Gastroesophageal sphincter (tissue), 4 donors: ENCODE measurements around the gene FBXO44. TPM values are rescaled to one million over a fixed set of nuclear protein-coding genes. Genes with fewer than 3 reads are reported as not detected.

ENCODE experiments used
- ATAC-seq: fragments of 150-250 bp; one replicate; pipeline ENCODE4 v1.9.1; 2016; ENCODE audit warnings: mild to moderate bottlenecking, moderate library complexity
- H3K27ac ChIP-seq, 4 donors: fragments of 200-600 bp; sonication (generic) in 3 of 4; 1 replicate in 3 of 4; 2 replicates in 1 of 4; pipeline ENCODE4 v1.5.1; 2016 to 2019
- H3K27me3 ChIP-seq: fragments of 200-600 bp; sonication (generic); one replicate; pipeline ENCODE4 v1.5.1; 2019
- H3K36me3 ChIP-seq, 2 donors: fragments of 200-600 bp; sonication (generic); one replicate each; pipeline ENCODE4 v1.5.1; 2019; ENCODE audit warnings: control low read depth in 1 of 2
- H3K4me1 ChIP-seq, 3 donors: fragments of 200-600 bp; sonication (generic); 1 replicate in 2 of 3; 2 replicates in 1 of 3; pipeline ENCODE4 v1.5.1; 2016 to 2019; ENCODE audit warnings: control low read depth in 2 of 3
- H3K4me3 ChIP-seq, 2 donors: fragments of 200-600 bp; sonication (generic); one replicate each; pipeline ENCODE4 v1.5.1; 2019; ENCODE audit warnings: mild to moderate bottlenecking in 1 of 2, moderate library complexity in 1 of 2
- H3K9me3 ChIP-seq, 3 donors: fragments of 200-600 bp; sonication (generic); one replicate each; pipeline ENCODE4 v1.5.1; 2017 to 2019; ENCODE audit warnings: control low read depth in 2 of 3
- EP300 ChIP-seq: sonication (generic); formaldehyde crosslinking; IDR thresholded peaks from one replicate; pipeline ENCODE4 v1.6.1; 2017; ENCODE audit warnings: antibody characterized with exemption, mild to moderate bottlenecking
- POLR2A ChIP-seq, 2 donors: fragments of 450-650 bp; IDR thresholded peaks; one replicate each; pipeline ENCODE4 v1.6.1; 2017; ENCODE audit warnings: antibody characterized with exemption in 2 of 2, mild to moderate bottlenecking in 2 of 2, moderate library complexity in 1 of 2
- POLR2AphosphoS5 ChIP-seq: sonication (generic); formaldehyde crosslinking; IDR thresholded peaks from one replicate; pipeline ENCODE4 v1.6.1; 2017; ENCODE audit warnings: antibody characterized with exemption
- WGBS, 2 donors: methylation state at CpG; one replicate each; pipeline ENCODE4 v1.1.5; 2018; ENCODE audit warnings: low coverage in 1 of 2; 5-methylcytosine and 5-hydroxymethylcytosine counted together
- total RNA-seq, 4 donors: library from RNA; depleted of rRNA; stranded (reverse); fragments of >200 nt; gene quantifications; one replicate each; pipeline ENCODE4 v1.1.0, GENCODE V29; 2016
- TF ChIP-seq, protein P1 (sequence below), 4 experiments: fragments of 200-600 bp in 2 of 4; fragments of 450-650 bp in 2 of 4; sonication (generic) in 1 of 4; IDR thresholded peaks; one replicate each; pipeline ENCODE4 v1.5.1; 2017 to 2019; ENCODE audit warnings: antibody characterized with exemption in 4 of 4, mild to moderate bottlenecking in 2 of 4, moderate library complexity in 2 of 4

FBXO44 gene
- total RNA-seq, 4 donors from 2014 or later: 10.5 to 22.9 (median 17.2) TPM

DNA sequence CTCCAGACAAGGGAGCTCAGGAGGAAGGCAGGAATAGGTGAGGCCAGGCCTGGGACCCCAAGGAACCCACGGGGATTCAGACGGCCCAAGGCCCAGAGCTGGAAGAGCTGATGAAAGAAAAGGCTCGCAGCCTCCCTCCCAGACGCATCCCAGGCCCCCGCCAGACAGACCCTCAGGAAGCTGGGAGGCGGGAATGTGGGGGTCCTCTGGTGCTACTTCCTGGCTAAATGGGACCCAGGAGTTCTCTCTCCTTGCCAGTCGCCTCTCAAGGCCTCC lies 878 bp upstream of the FBXO44 start:
- Histone ChIP-seq H3K27ac (peak overlapping the region in 3 of 4 donors; percentile 70 to 84 (median 74)), H3K36me3 (peaks cover 0 to 27% of the 10 kb centered on the region in 2 donors), H3K9me3 (no peaks in the 10 kb centered on the region), H3K4me1 (peaks cover 5 to 49% (median 19%) of the 10 kb centered on the region in 3 donors), H3K4me3 (peak overlapping the region; percentile 55 to 89), H3K27me3 (peaks cover 22% of the 10 kb centered on the region)
- no CpG with 5 or more reads among the region's 7 CpGs for WGBS, 2 donors
- TF ChIP-seq POLR2A (IDR thresholded peaks at IDR 0.05): no peak
- no peak for TF ChIP-seq POLR2AphosphoS5
- TF ChIP-seq EP300: no peak
- TF ChIP-seq, protein P1, sequence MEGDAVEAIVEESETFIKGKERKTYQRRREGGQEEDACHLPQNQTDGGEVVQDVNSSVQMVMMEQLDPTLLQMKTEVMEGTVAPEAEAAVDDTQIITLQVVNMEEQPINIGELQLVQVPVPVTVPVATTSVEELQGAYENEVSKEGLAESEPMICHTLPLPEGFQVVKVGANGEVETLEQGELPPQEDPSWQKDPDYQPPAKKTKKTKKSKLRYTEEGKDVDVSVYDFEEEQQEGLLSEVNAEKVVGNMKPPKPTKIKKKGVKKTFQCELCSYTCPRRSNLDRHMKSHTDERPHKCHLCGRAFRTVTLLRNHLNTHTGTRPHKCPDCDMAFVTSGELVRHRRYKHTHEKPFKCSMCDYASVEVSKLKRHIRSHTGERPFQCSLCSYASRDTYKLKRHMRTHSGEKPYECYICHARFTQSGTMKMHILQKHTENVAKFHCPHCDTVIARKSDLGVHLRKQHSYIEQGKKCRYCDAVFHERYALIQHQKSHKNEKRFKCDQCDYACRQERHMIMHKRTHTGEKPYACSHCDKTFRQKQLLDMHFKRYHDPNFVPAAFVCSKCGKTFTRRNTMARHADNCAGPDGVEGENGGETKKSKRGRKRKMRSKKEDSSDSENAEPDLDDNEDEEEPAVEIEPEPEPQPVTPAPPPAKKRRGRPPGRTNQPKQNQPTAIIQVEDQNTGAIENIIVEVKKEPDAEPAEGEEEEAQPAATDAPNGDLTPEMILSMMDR (IDR thresholded peaks at IDR 0.05): no peak
- no peak for ATAC-seq

DNA sequence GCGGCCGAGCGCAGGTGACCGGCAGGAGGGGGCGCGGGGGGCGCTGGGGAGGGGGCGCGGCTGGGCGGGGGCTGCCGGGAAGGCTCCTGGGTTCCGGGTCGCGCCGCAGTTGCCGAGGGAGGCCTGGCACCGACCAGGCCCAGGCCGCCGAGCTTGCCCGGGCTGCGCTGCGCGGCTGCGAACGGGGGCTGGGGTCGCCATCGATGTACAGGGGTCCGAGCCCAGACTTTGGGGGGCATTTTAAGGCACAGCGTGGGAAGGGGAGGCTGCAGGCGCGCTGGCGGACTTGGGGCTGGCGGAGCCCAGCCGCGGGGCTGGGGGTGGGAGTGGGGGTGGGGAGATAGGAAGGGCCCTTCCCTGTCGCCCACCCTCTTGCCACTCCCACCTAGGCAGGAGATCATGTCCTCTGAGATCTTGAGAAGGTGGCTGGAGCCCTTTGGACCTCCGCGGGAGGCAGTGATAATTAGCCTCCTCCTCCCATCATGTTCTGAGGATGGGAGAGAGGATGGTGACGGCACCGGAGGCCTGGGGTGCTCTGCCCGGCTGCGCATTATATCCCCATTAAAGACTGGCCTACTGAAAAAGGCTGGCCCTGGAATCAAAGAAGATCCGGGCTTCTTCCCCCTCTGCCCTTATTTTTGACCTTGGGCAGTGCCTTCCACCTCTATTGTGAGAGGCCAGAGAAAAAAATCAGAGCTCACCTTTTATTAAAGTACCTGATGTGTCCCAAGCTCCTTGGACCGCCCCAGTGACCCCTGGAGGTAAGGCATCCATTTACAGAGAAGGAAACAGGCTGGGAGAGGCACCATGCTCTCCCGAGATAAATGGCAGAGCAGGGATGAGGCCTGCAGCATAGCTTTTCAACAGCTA lies 497 bp downstream of the FBXO44 start:
- peaks cover 0 to 40% of the 10 kb centered on the region in 2 donors for H3K36me3 ChIP-seq
- H3K27me3 ChIP-seq: peaks cover 8% of the 10 kb centered on the region
- ATAC-seq: peak; percentile 14
- peak overlapping the region; percentile 55 to 89 for H3K4me3 ChIP-seq
- peak overlapping the region in 3 of 4 donors; percentile 70 to 84 (median 74) for H3K27ac ChIP-seq
- TF ChIP-seq POLR2AphosphoS5 (no peak), POLR2A (IDR thresholded peaks at IDR 0.05) (no peak), EP300 (no peak)
- TF ChIP-seq, protein P1 (IDR thresholded peaks at IDR 0.05): no peak
- WGBS, 2 donors: 25% methylated on average over 7 of the region's 45 CpGs; no CpG with 5 or more reads in 1 of the 2 donors
- no peaks in the 10 kb centered on the region for H3K9me3 ChIP-seq
- H3K4me1 ChIP-seq: peaks cover 5 to 35% (median 15%) of the 10 kb centered on the region in 3 donors

DNA sequence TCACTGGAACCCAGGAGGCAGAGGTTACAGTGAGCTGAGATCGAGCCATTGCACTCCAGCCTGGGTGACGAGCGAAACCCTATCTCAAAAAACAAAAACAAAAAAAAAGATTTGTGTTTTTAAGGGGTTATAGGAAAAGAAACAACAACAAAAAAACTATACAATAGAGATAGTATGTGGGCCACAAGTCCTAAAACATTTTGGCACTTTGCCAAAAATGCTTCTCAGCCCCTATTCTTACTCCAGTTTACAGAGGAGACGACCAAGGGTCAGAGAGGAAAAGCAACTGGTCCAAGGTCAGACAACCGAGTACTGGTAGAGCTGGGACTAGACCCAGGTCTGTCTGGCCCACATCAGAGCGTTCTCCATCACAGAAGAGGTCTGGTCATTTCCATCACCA lies 3.0 kb downstream of the FBXO44 start:
- TF ChIP-seq, protein P1 (IDR thresholded peaks at IDR 0.05): no peak
- peaks cover 0 to 65% of the 10 kb centered on the region in 2 donors for H3K36me3 ChIP-seq
- peaks cover 5 to 25% (median 9%) of the 10 kb centered on the region in 3 donors for H3K4me1 ChIP-seq
- 75 to 86% methylated on average over 3 to 6 of the region's 6 CpGs for WGBS, 2 donors
- no peaks in the 10 kb centered on the region for H3K27me3 ChIP-seq
- no peak overlapping the region for H3K27ac ChIP-seq
- no peaks in the 10 kb centered on the region for H3K9me3 ChIP-seq
- ATAC-seq: no peak
- H3K4me3 ChIP-seq: no peak overlapping the region

DNA sequence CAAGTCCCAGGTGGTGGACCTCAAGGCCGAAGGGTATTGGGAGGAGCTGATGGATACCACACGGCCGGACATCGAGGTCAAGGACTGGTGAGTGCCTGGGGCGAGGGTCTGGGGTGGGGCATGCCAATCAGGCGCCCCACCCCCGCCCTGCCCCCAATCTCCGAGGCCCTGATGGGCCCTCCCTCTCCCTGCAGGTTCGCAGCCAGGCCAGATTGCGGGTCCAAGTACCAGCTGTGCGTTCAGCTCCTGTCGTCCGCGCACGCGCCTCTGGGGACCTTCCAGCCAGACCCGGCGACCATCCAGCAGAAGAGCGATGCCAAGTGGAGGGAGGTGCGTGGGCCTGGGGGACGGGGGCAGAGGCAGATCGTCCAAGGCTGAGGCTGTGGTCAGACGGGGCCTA lies 3.9 kb downstream of the FBXO44 start:
- Histone ChIP-seq H3K9me3 (no peaks in the 10 kb centered on the region), H3K27me3 (no peaks in the 10 kb centered on the region), H3K4me1 (peaks cover 5 to 23% (median 9%) of the 10 kb centered on the region in 3 donors), H3K27ac (no peak overlapping the region), H3K36me3 (peaks cover 0 to 66% of the 10 kb centered on the region in 2 donors), H3K4me3 (no peak overlapping the region)
- 80% methylated on average over 2 of the region's 23 CpGs; no CpG with 5 or more reads in 1 of the 2 donors for WGBS, 2 donors
- no peak for ATAC-seq
- TF ChIP-seq POLR2A (IDR thresholded peaks at IDR 0.05): no peak
- no peak for TF ChIP-seq POLR2AphosphoS5
- TF ChIP-seq EP300: no peak
- TF ChIP-seq, protein P1 (IDR thresholded peaks at IDR 0.05): no peak

DNA sequence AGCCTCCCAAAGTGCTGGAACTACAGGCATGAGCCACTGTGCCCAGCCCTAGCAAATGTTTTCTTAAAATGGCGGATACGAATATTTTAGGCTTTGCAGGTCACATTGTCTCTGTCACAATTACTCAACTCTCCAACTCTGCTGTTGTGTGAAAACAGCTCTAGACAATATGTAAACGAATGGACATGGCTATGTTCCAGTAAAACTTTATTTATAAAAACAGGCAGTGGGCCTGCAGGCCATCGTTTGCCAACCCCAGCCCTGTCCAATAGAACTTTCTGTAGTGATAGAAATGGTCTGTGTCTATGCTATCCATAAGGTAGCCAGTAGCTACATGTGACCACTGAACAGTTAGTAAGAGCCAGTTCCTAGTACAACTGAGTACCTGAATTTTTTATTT lies 5.1 kb downstream of the FBXO44 start:
- WGBS, 2 donors: 74 to 85% methylated on average over 4 of the region's 4 CpGs

More for the DNA sequence above, 5.1 kb downstream of the FBXO44 start:
- no peak for ATAC-seq
- Histone ChIP-seq H3K27ac (no peak overlapping the region), H3K9me3 (no peaks in the 10 kb centered on the region), H3K4me1 (peaks cover 5 to 21% (median 13%) of the 10 kb centered on the region in 3 donors), H3K36me3 (peaks cover 0 to 66% of the 10 kb centered on the region in 2 donors), H3K27me3 (no peaks in the 10 kb centered on the region), H3K4me3 (no peak overlapping the region)
- TF ChIP-seq POLR2AphosphoS5 (no peak), POLR2A (IDR thresholded peaks at IDR 0.05) (no peak), EP300 (no peak)
- TF ChIP-seq, protein P1 (IDR thresholded peaks at IDR 0.05): no peak
